B cell (primary cell): ENCODE measurements around the gene CYP27C1. TPM values are rescaled to one million over a fixed set of nuclear protein-coding genes. Genes with fewer than 3 reads are reported as not detected.

ENCODE experiments used
- ATAC-seq: fragments of 200-7000 bp; cut with Tn5 transposase; one replicate; pipeline ENCODE4 v1.10.0; 2021; ENCODE audit warnings: low read depth, mild to moderate bottlenecking, moderate number of reproducible peaks, moderate library complexity
- CTCF ChIA-PET: fragments of 350-600 bp; sonication (Branson Sonifier 250); formaldehyde crosslinking; loops from one replicate; lab custom pipeline; 2021; ENCODE audit warnings: antibody characterized with exemption, inconsistent platforms; lab: Charles Lee
- POLR2A ChIA-PET: fragments of 350-600 bp; sonication (Branson Sonifier 250); formaldehyde crosslinking; loops from one replicate; lab custom pipeline; 2021; ENCODE audit warnings: antibody characterized with exemption; lab: Charles Lee
- DNase-seq: peaks from one replicate; pipeline ENCODE4 v3.0.0; 2013
- H2AFZ ChIP-seq: 2 replicates; pipeline ENCODE4 v1.6.1; 2012; ENCODE audit warnings: mild to moderate bottlenecking, low read depth, low read length; ENCODE audit not compliant: insufficient read depth, poor library complexity, severe bottlenecking
- H3K27ac ChIP-seq, 2 donors: 1 replicate in 1 of 2; 2 replicates in 1 of 2; pipeline ENCODE4 v1.5.1; 2012 to 2013; ENCODE audit warnings: low read length in 2 of 2, mild to moderate bottlenecking in 2 of 2, moderate library complexity in 1 of 2
- H3K27me3 ChIP-seq, 4 experiments: fragments of 200-600 bp in 1 of 4; sonication (generic) in 1 of 4; replicated peaks in 1 of 4; 1 replicate in 2 of 4; 2 replicates in 2 of 4; pipeline versions ENCODE4 v1.6.1 to v1.7.0; 2013 to 2016; ENCODE audit warnings: low read length in 3 of 4, mild to moderate bottlenecking in 2 of 4, mixed read lengths in 1 of 4, moderate library complexity in 1 of 4; ENCODE audit not compliant: insufficient read depth in 4 of 4, control insufficient read depth in 3 of 4; ENCODE audit errors: control extremely low read depth in 1 of 4
- H3K36me3 ChIP-seq, 2 experiments: replicated peaks in 1 of 2; 1 replicate in 1 of 2; 2 replicates in 1 of 2; pipeline versions ENCODE4 v1.6.1 to v1.7.1; 2013; ENCODE audit warnings: low read length in 1 of 2; ENCODE audit not compliant: insufficient read depth in 2 of 2, control insufficient read depth in 1 of 2; ENCODE audit errors: control extremely low read depth in 1 of 2, extremely low read depth in 1 of 2
- H3K4me1 ChIP-seq, 2 donors: fragments of 200-600 bp in 1 of 2; sonication (generic) in 1 of 2; 1 replicate in 1 of 2; 2 replicates in 1 of 2; pipeline versions ENCODE4 v1.5.1 to v1.6.1; 2013 to 2017; ENCODE audit warnings: low read length in 2 of 2; ENCODE audit not compliant: control insufficient read depth in 2 of 2, insufficient read depth in 2 of 2
- H3K4me2 ChIP-seq: replicated peaks from 2 replicates; pipeline ENCODE3; 2012; ENCODE audit warnings: mild to moderate bottlenecking, low read depth, low read length; ENCODE audit not compliant: poor library complexity, severe bottlenecking
- H3K4me3 ChIP-seq, 5 experiments: fragments of 200-600 bp in 1 of 5; sonication (generic) in 1 of 5; 1 replicate in 3 of 5; 2 replicates in 2 of 5; pipeline versions ENCODE4 v1.5.1 to v1.7.0; 2011 to 2016; ENCODE audit warnings: low read length in 4 of 5, mild to moderate bottlenecking in 4 of 5, low read depth in 2 of 5, control low read depth in 1 of 5, moderate library complexity in 1 of 5; ENCODE audit not compliant: insufficient read depth in 1 of 5; ENCODE audit errors: control extremely low read depth in 1 of 5, extremely low read depth in 1 of 5
- H3K79me2 ChIP-seq: fragments of 200-600 bp; sonication (generic); one replicate; pipeline ENCODE4 v1.6.0; 2016; ENCODE audit warnings: low read length; ENCODE audit not compliant: control insufficient read depth, insufficient read depth
- H3K9ac ChIP-seq: fragments of 200-600 bp; sonication (generic); 2 replicates; pipeline ENCODE4 v1.6.1; 2017; ENCODE audit warnings: mild to moderate bottlenecking, low read length, moderate library complexity
- H3K9me3 ChIP-seq, 3 donors: one replicate each; pipeline versions ENCODE4 v1.6.1 to v1.7.1; 2013; ENCODE audit warnings: low read length in 2 of 3; ENCODE audit not compliant: control insufficient read depth in 2 of 3, insufficient read depth in 1 of 3; ENCODE audit errors: control extremely low read depth in 1 of 3
- H4K20me1 ChIP-seq: 2 replicates; pipeline ENCODE4 v1.6.0; 2012; ENCODE audit warnings: mild to moderate bottlenecking, low read length; ENCODE audit not compliant: insufficient read depth, control insufficient read depth, poor library complexity, severe bottlenecking
- H3K27ac Mint-ChIP-seq: one replicate; pipeline ENCODE4 v1.8.0; 2021; ENCODE audit warnings: mixed read lengths
- H3K27me3 Mint-ChIP-seq: one replicate; pipeline ENCODE4 v1.8.0; 2021; ENCODE audit warnings: mixed read lengths
- H3K4me1 Mint-ChIP-seq: one replicate; pipeline ENCODE4 v1.8.0; 2021; ENCODE audit warnings: mixed read lengths
- H3K4me3 Mint-ChIP-seq: one replicate; pipeline ENCODE4 v1.8.0; 2021; ENCODE audit warnings: mixed read lengths
- H3K9me3 Mint-ChIP-seq: one replicate; pipeline ENCODE4 v1.8.0; 2022; ENCODE audit warnings: mixed read lengths; ENCODE audit not compliant: insufficient read depth
- CTCF ChIP-seq: fragments of 200-600 bp; IDR thresholded peaks from one replicate; pipeline ENCODE4 v1.8.0; 2022; ENCODE audit warnings: antibody characterized with exemption, mild to moderate bottlenecking
- EZH2 ChIP-seq: IDR thresholded peaks from 2 replicates; pipeline ENCODE4 v1.6.1; 2012; ENCODE audit warnings: borderline replicate concordance, low read depth, mild to moderate bottlenecking, moderate library complexity, low read length; ENCODE audit not compliant: insufficient read depth, poor library complexity, severe bottlenecking
- WGBS: methylation state at CpG from one replicate; pipeline ENCODE4 v1.1.5; 2013; ENCODE audit warnings: missing lambda C conversion rate; ENCODE audit not compliant: insufficient coverage; 5-methylcytosine and 5-hydroxymethylcytosine counted together
- intact Hi-C: fragments of 100-400 bp; cut with micrococcal nuclease; formaldehyde crosslinking; loops from one replicate; pipeline ENCODE4 v1.10.0; 2022
- polyA plus RNA-seq: library from polyadenylated mRNA; depleted of rRNA; stranded (reverse); fragments of >200 nt; gene quantifications from 2 replicates; pipeline ENCODE4 v1.2.3, GENCODE V29; 2012
- total RNA-seq, 2 donors: library from RNA; stranded (reverse); fragments of 120-200 nt in 1 of 2; gene quantifications; 1 replicate in 1 of 2; 2 replicates in 1 of 2; pipeline versions ENCODE4 v1.2.3 to v1.2.4, GENCODE V29; 2013 to 2022

CYP27C1 gene
- total and polyA plus RNA-seq, 2 donors (not counting 1 experiment from before 2014, with no cell fraction given) = not detected

GRCh38 chr2:127158614-127159290, 61.3 kb downstream of the CYP27C1 start:
- no peak overlapping the region for H2AFZ ChIP-seq
- ChIA-PET CTCF (interaction anchor here (2.0 kb wide), 1 partner anchor 90 kb away, joined by 10 read pairs; no protein-coding TSS in a partner anchor), POLR2A (no interaction called here)
- peaks cover 0 to 4% (median 0%) of the 10 kb centered on the region in 4 experiments for H3K27me3 ChIP-seq
- peak overlapping the region; percentile 64 for H3K4me2 ChIP-seq
- no peaks in the 10 kb centered on the region for H3K9me3 Mint-ChIP-seq
- no peaks in the 10 kb centered on the region for H3K36me3 ChIP-seq
- peaks cover 30% of the 10 kb centered on the region for H3K4me1 Mint-ChIP-seq
- no peaks in the 10 kb centered on the region for H4K20me1 ChIP-seq
- H3K9ac ChIP-seq = peak overlapping the region; percentile 14
- WGBS = 0% methylated on average over 1 of the region's 11 CpGs
- H3K4me3 ChIP-seq = no peak overlapping the region
- H3K27ac Mint-ChIP-seq = peak overlapping the region; percentile 15
- no peak for TF ChIP-seq CTCF
- no peak for TF ChIP-seq EZH2
- H3K4me1 ChIP-seq = peaks cover 22 to 42% of the 10 kb centered on the region in 2 donors
- DNase-seq (peak; percentile 80), ATAC-seq (peak; percentile 96)
- peak overlapping the region; percentile 5 for H3K4me3 Mint-ChIP-seq
- H3K27ac ChIP-seq = peak overlapping the region; percentile 1 to 69
- H3K27me3 Mint-ChIP-seq = no peaks in the 10 kb centered on the region
- intact Hi-C loops = loop anchor here (5.0 kb wide), 1 partner anchor 71 kb away; no protein-coding TSS in a partner anchor
- peaks cover 0 to 3% (median 0%) of the 10 kb centered on the region in 3 donors for H3K9me3 ChIP-seq
- H3K79me2 ChIP-seq = no peaks in the 10 kb centered on the region
